Stomach smooth muscle (tissue), 2 donors: Measurements from ENCODE around the gene TFF2.

Source experiments
- H3K27ac ChIP-seq: one replicate; pipeline ENCODE4 v1.7.0; 2013; ENCODE audit warnings: mild to moderate bottlenecking, low read length, inconsistent platforms
- H3K27me3 ChIP-seq, 2 donors: one replicate each; pipeline ENCODE4 v1.7.0; 2013; ENCODE audit warnings: low read length in 2 of 2; ENCODE audit not compliant: insufficient read depth in 2 of 2, control insufficient read depth in 1 of 2
- H3K36me3 ChIP-seq, 2 donors: one replicate each; pipeline ENCODE4 v1.7.0; 2013; ENCODE audit warnings: low read length in 2 of 2; ENCODE audit not compliant: control insufficient read depth in 2 of 2, insufficient read depth in 2 of 2
- H3K4me1 ChIP-seq: one replicate; pipeline ENCODE4 v1.7.0; 2013; ENCODE audit warnings: low read length; ENCODE audit not compliant: control insufficient read depth, insufficient read depth
- H3K4me3 ChIP-seq, 2 donors: one replicate each; pipeline ENCODE4 v1.7.0; 2013; ENCODE audit warnings: low read length in 2 of 2
- H3K9ac ChIP-seq, 2 donors: one replicate each; pipeline ENCODE4 v1.7.0; 2013; ENCODE audit warnings: low read length in 2 of 2, mild to moderate bottlenecking in 1 of 2
- H3K9me3 ChIP-seq, 2 donors: one replicate each; pipeline ENCODE4 v1.7.0; 2013; ENCODE audit warnings: low read length in 2 of 2; ENCODE audit not compliant: control insufficient read depth in 2 of 2
- donor health status: healthy.
- donor health status: Pancreatic carcinoma.

Gene TFF2

GRCh38 chr21:42337276-42337675 is 13.5 kb downstream of the TFF2 start:
- no peak overlapping the region for H3K9ac ChIP-seq

GRCh38 chr21:42336054-42336453 is 14.7 kb downstream of the TFF2 start:
- Histone ChIP-seq H3K27me3 (peaks cover 0 to 6% of the 10 kb centered on the region in 2 donors), H3K27ac (no peak overlapping the region), H3K9ac (no peak overlapping the region), H3K9me3 (peaks cover 7 to 8% of the 10 kb centered on the region in 2 donors), H3K36me3 (no peaks in the 10 kb centered on the region), H3K4me3 (no peak overlapping the region), H3K4me1 (peaks cover 3% of the 10 kb centered on the region)

More at GRCh38 chr21:42337276-42337675, 13.5 kb downstream of the TFF2 start:
- H3K27me3 ChIP-seq, result peaks cover 0 to 6% of the 10 kb centered on the region in 2 donors
- H3K9me3 ChIP-seq, result peaks cover 0 to under 1% of the 10 kb centered on the region in 2 donors
- no peak overlapping the region for H3K27ac ChIP-seq
- H3K4me1 ChIP-seq, result peaks cover 3% of the 10 kb centered on the region
- no peak overlapping the region for H3K4me3 ChIP-seq
- no peaks in the 10 kb centered on the region for H3K36me3 ChIP-seq

- Histone ChIP-seq H3K9ac (no peak overlapping the region), H3K27ac (no peak overlapping the region), H3K4me1 (no peaks in the 10 kb centered on the region), H3K4me3 (no peak overlapping the region), H3K9me3 (peaks cover 8 to 9% of the 10 kb centered on the region in 2 donors), H3K36me3 (no peaks in the 10 kb centered on the region), H3K27me3 (peaks cover 0 to 6% of the 10 kb centered on the region in 2 donors)
Measured at GRCh38 chr21:42332557-42333317, 18.1 kb downstream of the TFF2 start.

DNA sequence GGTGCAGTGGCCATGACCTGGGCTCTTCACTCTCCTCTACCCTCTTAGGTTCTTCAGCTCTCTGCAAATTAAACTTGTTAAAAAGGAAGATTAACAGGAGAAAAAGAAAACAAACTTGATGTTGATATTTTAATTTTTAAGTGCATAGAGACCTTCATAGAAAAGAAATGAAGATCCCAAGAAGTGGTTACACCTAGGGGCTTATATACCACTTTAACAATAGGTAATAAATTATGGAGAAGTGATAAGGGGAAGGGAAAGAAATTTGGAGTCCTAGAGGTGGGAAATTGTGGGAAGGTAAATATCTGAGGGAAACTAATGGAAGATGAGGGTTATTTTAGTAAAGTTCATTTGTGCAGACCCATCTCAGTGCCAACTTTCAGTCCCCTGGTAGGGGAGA is 19.1 kb downstream of the TFF2 start:
- H3K36me3 ChIP-seq, result no peaks in the 10 kb centered on the region
- peaks cover 0 to 6% of the 10 kb centered on the region in 2 donors for H3K27me3 ChIP-seq
- H3K27ac ChIP-seq, result no peak overlapping the region
- H3K4me1 ChIP-seq, result no peaks in the 10 kb centered on the region
- no peak overlapping the region for H3K9ac ChIP-seq
- H3K4me3 ChIP-seq, result no peak overlapping the region
- H3K9me3 ChIP-seq, result peaks cover 8 to 9% of the 10 kb centered on the region in 2 donors

DNA sequence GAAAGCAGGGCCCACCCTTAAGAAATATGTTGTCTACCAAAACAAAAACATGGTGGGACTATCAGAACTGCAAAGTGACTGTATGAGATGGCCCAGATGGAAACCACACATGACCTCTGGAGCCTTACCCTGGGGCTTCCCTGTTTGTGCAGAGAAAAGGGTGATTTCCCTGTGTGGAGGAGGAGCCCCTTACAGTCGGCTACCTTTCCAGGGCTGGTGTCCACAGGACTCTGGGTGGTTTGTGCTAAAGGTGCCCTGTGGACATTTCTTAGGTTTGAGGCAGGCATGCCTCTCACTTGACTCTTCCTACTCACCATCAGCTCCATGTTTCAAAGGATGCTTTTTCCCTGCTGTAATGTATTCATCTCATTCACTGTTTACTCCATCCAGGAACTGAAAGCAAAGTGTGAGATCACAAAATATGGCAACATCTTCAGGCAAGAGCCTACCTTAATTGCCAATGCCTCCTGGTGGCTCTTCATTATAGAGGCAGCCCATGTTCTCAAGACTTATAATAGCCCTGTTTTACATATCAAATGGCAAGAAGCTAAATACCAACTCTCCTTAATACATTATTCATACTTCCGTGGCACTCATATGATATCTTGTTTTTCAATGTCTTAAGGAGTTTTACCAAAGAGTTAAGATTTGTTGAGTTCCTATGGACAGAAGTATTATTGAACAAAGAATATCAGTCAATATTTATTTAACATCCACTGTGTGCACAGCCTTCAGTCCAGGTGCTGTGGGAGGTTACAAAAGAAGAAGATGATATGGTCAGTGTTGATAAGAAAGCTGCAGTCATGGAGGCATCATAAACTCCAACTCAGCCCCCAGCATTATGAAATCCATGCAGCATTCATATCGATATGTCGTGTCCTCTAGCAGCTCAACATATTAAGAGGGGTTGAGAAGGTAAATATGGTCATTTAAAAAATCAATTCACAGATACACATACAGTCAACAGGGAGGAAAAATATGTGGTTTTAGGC is 20.1 kb downstream of the TFF2 start:
- Histone ChIP-seq H3K27ac (no peak overlapping the region), H3K9me3 (peaks cover 9 to 10% of the 10 kb centered on the region in 2 donors), H3K27me3 (peaks cover 0 to 5% of the 10 kb centered on the region in 2 donors), H3K4me1 (no peaks in the 10 kb centered on the region), H3K9ac (no peak overlapping the region), H3K4me3 (no peak overlapping the region), H3K36me3 (no peaks in the 10 kb centered on the region)

DNA sequence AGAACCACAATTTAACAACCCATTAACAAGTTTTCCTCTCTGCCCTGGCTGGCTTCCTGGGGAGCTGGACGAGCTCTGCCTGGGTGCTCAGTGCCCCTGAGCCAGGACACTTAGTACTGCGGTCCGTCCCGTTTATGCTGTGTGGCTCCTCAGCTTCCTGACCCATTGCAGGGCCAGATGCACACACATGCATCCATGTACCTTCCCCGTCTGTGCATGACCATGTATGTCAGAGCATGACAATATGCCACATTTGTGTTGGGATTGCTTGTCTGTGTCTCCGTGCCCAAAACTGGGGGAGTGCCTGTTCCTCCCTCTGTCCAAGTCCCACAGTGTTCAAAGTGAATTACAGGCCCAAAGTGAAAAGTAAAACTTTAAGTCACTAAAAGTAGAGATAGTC is 25.9 kb downstream of the TFF2 start:
- peaks cover 3 to 4% of the 10 kb centered on the region in 2 donors for H3K27me3 ChIP-seq
- H3K9me3 ChIP-seq, result peaks cover 6 to 9% of the 10 kb centered on the region in 2 donors
- H3K4me3 ChIP-seq, result no peak overlapping the region
- no peak overlapping the region for H3K9ac ChIP-seq
- H3K27ac ChIP-seq, result no peak overlapping the region
- no peaks in the 10 kb centered on the region for H3K36me3 ChIP-seq
- H3K4me1 ChIP-seq, result no peaks in the 10 kb centered on the region

- no peaks in the 10 kb centered on the region for H3K4me1 ChIP-seq
- H3K4me3 ChIP-seq, result no peak overlapping the region
- no peak overlapping the region for H3K27ac ChIP-seq
- no peaks in the 10 kb centered on the region for H3K36me3 ChIP-seq
- H3K27me3 ChIP-seq, result peaks cover 3 to 4% of the 10 kb centered on the region in 2 donors
- H3K9ac ChIP-seq, result no peak overlapping the region
- peaks cover 6 to 9% of the 10 kb centered on the region in 2 donors for H3K9me3 ChIP-seq
Measured at GRCh38 chr21:42321845-42322244, 28.9 kb downstream of the TFF2 start.

- Histone ChIP-seq H3K27me3 (peaks cover 3 to 4% of the 10 kb centered on the region in 2 donors), H3K9ac (no peak overlapping the region), H3K36me3 (no peaks in the 10 kb centered on the region), H3K4me3 (no peak overlapping the region), H3K9me3 (peaks cover 6 to 9% of the 10 kb centered on the region in 2 donors), H3K27ac (no peak overlapping the region), H3K4me1 (no peaks in the 10 kb centered on the region)
Measured at GRCh38 chr21:42321231-42321630, 29.6 kb downstream of the TFF2 start.

DNA sequence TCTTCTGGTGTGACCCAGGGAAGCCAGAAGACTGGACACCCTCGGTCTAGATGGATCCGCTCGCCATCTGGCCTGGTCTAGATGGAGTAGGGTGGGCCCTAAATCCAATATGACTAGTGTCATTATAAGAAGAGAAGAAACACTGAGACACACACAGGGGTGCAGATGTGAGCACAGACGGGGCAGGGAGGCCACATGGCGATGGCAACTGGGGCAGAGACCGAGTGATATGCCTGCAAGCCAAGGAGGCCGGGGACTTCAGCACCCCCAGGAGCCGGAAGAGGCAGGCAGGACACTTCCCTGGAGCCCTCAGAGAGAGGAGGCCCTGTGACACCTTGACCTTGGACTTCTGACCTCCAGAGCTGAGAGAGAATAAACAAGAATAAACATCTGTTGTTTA is 30.0 kb downstream of the TFF2 start:
- H3K9me3 ChIP-seq, result peaks cover 6 to 9% of the 10 kb centered on the region in 2 donors
- H3K27ac ChIP-seq, result no peak overlapping the region
- peaks cover 3 to 4% of the 10 kb centered on the region in 2 donors for H3K27me3 ChIP-seq

DNA sequence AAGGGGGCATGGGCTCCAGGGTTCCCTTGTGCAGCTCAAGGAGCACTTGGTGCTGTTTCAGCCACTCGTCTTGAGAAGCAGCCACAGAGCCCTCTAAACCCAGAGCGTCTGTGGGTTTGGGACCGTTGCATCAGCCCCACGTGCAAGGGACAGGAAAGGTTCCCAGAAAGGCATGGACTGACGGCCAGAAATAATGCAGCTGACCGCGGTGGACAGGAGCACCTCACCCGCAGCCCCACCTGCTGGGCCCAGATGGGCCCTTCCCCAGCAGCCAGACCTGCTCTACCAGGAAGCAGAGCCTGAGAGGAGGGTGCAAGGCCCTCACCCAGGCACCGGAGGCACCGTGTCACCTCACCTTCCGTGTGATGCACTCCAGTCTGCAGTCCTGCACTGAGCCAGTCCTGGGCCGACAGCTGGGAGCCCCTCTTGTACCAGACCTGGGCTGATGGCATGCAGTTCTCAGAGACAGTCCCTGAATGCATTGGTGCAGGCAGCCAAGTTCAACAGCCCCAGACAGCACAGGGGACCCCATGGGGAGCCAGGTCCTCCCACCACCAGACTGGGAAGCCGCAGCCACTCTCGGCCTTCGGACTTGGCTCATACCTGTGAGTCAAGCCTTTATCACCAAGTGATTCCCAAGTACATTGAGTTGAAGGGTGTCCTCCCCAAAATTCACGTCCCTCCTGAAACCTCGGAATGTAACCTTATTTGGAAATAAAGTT is 30.8 kb downstream of the TFF2 start:
- Histone ChIP-seq H3K36me3 (no peaks in the 10 kb centered on the region), H3K4me3 (no peak overlapping the region), H3K27me3 (peaks cover 3 to 4% of the 10 kb centered on the region in 2 donors), H3K27ac (no peak overlapping the region), H3K4me1 (no peaks in the 10 kb centered on the region), H3K9ac (no peak overlapping the region), H3K9me3 (peaks cover 0 to 3% of the 10 kb centered on the region in 2 donors)

More for the DNA sequence above, 30.0 kb downstream of the TFF2 start:
- no peak overlapping the region for H3K4me3 ChIP-seq
- no peaks in the 10 kb centered on the region for H3K36me3 ChIP-seq
- H3K9ac ChIP-seq, result no peak overlapping the region
- H3K4me1 ChIP-seq, result no peaks in the 10 kb centered on the region
